Activated CD4-positive, alpha-beta T cell treated with anti-CD3 and anti-CD28 coated beads, Interleukin-2, Interleukin-6, amounts not matched to agents 100 ng/mL and 50 ng/mL, durations not matched to agents 16 hours and 8 hours (primary cell): ENCODE results near the gene MLC1.
"Not testable (repeated sequence)": the region's sequence is repeated elsewhere in the genome, so short reads cannot be mapped to it uniquely, and the experiment has no call there.

ENCODE experiments used
- DNase-seq: peaks from one replicate; pipeline ENCODE4 v3.0.0-alpha.2; 2020

Gene MLC1

DNA sequence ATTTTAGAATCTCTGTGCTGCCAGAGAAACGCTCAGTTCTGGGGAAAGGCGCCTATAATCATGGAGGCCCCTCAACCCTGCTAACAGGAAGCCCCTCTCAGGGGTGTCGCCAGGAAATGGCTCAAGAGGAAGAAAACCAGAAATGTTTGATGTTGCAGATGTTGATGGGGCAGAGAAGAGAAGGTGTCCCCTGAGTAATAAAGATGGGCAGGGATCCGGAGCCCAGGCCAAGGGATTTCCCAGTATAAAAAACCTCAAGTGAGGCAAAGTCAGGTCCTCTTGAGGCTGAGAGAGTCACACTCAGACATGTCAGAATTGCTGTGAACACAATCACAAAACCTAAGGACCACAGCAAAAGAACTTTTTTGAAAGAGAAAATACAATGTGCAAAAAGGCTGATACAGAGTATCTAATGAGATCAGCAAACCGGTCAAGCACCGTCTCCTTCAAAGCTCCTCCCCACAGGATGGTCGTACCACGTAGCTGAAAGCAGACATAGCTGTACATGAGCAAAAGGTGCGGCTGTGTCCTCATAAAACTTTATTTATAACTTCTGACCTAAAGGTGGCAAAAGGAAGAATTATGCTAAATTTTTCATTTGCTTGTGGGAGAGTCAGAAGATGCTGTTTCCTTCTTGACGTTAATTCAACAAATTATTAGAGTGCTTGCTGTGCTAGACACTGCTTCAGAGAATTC is 16.8 kb upstream of the MLC1 start:
- DNase-seq = no peak

DNA sequence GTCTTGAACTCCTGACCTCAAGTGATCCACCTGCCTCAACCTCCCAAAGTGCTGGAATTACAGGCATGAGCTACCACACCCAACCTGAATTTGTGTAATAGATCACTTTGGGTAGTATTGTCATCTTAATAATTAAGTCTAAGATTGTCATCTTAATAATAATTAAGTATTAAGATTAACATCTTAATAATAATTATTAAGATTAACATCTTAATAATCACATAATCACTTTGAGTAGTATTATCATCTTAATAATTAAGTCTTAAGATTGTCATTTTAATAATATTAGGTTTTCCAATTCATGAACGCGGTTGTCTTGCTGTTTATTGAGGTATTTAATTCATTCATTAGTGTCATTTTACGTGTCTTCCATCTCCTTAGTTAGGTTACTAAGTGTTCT is 12.8 kb upstream of the MLC1 start:
- DNase-seq = no peak

DNA sequence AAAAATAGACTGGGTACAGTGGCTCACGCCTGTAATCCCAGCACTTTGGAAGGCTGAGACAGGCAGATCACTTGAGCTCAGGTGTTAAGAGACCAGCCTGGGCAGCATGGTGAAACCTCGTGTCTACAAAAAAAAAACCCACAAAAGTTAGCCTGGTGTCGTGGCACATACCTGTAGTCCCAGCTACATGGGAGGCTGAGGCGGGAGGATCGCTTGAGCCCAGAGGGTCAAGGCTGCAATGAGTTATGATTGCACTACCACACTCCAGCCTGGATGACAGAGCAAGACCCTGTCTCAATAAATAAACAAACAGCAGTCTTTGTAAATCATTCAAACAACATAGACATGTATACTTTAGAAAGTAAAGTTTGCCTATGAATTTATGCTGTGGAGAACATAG is 7.1 kb upstream of the MLC1 start:
- DNase-seq = no peak

DNA sequence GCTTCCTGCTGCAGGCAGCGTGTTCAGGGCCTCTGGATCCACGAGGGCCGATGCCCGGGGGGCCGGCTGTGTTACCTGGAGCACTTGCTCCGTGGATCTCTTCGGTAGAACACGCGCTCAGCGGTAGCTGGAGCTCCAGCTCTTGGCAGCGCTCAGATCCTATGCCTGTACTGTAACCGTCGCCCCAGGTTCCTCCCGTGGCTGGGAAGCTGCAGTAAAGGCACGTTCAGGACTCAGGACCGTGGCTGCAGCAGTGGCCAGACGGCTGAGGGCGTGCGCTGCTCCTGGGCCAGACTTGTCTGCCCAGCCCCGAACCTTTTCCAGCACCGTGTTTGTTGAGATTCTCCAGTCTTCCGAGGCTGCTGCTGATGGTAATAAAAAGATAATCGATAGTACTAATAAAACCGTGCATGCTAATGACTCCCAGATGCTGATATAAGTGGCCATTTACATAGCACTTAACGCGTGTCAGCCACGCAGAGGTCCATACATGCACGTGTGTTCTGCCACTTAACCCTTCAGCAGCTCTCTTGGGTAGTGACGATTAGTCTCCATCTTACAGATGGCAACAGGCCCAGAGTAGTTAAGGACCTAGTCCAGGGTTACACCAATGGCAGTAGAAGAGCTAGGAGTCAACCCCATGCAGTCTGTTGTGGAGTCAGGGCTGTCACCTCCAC is 6.0 kb upstream of the MLC1 start:
- no peak for DNase-seq

DNA sequence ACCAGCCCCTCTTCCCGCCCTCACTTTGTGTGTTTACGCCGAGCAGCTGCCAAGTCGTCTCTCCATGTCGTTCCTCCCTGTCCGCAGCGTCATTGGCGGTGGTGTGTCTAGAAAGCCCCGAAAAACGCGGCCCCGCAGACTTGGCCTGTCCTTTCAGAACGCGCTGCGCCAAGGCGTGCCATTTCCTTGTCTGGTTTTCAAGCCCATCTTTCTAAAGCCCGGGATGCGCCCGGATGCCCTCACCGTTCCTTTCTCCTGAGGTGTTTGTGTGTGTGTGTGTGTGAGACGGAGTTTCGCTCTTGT is 5.1 kb upstream of the MLC1 start:
- DNase-seq = no peak

DNA sequence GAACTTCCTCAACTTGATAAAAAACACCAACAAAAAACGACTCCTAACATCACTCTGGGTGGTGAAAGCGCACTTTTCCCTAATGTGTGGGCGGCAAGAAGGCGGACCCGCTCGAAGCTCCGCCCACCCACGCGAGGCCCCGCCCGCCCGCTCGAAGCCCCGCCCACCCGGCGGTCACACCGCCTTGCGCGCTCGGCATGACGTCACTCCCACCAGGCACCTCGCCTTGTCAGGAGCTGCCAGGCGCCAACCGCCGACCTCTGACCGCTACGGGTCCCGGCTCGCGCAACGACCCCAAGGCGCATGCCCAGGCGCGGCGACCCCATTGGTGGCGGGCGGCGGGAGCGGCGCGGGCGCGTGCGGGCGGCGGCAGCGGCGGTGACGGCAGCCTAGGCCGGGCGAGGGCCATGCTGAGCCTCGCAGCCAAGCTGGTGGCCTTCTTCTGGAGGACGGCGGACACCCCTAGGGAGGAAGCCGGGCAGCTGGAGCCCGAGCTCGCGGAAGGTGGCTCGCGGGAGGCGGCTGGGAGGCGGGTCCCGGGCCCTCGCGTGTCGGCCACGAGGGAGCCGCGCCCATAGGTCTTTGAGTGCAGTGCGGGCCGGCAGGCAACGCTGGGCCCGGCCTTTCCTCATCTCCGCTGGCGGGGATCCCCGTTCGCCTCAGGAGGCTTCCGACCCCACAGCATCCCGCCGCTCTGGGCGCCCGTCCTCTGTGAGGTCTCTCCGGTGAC is 4.6 kb upstream of the MLC1 start, which contains the start of gene MOV10L1:
Gene MOV10L1 (plus strand): TSS at position 325 of the 730 bp plus-strand sequence. CDS start 83 bp downstream, at position 408.
- peak; percentile 10 for DNase-seq

DNA sequence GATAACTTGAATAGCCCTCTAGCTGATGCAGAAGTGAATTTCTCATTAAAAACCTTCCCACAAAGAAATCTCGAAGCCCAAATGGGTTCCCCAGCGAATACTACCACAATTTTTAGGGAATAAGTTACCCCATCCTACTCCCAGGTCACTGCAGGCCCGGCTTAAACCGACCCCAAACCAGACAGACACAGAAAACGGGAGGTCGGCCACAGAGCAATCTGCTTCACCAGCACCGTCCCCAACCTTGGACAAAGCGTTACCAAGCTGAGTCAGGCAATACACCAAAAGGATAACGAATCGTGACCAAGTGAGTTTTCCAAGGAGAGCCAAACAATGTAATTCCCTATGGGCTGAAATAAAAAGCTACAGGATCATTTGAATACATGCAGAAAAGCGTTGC is 4.0 kb upstream of the MLC1 start:
- DNase-seq = no peak

DNA sequence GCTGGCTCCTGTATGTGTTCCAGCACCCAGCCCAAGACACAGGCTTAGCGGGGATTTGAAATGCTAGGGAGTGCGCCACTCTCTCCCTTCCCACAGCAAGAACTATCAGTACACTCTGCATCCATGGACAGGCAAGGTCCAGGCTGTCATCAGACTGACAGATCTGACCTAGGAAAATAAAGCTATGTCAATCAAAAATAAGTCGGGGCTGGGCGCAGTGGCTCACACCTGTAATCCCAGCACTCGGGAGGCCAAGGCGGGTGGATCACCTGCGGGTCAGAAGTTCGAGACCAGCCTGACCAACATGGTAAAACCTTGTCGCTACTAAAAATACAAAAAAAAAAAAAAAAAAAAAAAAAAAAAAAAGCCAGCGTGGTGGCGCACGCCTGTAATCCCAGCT is 2.9 kb upstream of the MLC1 start:
- no peak for DNase-seq

DNA sequence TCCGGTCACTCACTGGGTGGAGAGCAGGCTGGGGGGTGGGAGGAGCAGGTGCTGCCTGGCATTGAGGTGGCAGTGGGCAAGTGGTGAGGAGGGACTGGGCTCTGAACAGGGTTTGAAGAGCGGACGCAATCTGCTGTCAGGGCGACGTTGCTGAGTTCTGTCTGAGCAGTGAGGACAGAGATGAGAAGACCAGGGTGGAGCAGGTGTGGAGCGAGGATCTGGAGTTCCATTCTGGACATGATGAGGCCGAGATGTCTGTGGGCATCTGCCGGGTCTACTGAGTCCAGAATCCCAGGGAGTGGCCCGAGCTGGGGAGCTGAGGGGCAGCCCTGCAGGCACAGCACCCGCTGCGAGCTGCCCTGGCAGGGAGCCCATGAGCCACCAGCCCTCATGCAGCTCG is 2.4 kb upstream of the MLC1 start:
- DNase-seq = no peak

DNA sequence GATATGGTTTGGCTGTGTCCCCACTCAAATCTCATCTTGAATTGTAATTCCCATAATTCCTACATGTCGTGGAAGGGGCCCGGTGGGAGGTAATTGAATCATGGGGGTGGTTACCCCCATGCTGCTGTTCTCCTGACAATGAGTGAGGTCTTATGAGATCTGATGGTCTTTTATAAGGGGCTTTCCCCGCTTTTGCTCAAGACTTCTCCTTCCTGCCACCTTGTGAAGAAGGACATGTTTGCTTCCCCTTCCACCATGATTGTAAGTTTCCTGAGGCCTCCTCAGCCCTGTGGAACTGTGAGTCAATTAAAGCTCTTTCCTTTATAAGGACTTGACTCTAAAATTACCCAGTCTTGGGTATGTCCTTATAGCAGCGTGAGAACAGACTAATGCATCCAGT is 1.7 kb upstream of the MLC1 start:
- DNase-seq = not testable (repeated sequence)

DNA sequence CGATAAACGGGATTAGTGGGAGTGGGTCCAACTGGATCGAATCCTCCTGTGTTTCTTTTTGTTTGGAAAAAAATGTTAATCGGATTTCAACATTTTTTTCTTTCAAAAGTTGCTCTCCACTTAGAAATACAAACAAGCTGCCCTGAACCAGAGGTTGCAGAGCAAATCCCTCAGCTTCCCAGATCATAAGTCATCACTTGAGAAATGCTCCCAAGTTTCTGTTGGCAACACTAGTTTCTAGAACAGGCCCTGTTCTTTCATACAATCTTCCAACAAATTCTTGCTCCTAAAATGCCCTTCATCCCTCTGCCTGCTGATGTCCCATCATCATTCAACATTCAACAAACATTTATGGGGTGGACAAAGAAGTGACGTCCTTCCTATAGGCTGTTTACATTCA is 1.3 kb upstream of the MLC1 start:
- no peak for DNase-seq

DNA sequence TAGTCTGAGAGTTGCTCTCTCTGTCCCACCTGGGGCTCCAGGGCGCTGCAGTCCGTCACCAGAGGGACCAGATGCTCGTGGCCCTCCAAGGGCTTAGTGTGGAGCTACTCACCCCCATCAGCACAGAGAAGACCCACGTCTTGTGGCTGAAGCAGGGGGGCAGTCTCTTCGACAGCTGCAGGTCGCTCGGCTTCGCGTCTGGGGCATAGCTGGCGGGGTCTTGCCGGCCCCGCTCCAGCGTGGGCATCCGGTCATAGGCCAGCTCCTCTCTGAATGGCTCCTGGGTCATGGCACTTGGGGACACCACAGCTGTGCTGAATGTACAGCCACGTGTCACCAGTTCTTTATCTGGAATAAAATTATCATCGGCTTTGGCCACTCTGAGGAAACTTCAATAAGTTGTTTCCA is 608 bp downstream of the MLC1 start:
- DNase-seq = no peak

DNA sequence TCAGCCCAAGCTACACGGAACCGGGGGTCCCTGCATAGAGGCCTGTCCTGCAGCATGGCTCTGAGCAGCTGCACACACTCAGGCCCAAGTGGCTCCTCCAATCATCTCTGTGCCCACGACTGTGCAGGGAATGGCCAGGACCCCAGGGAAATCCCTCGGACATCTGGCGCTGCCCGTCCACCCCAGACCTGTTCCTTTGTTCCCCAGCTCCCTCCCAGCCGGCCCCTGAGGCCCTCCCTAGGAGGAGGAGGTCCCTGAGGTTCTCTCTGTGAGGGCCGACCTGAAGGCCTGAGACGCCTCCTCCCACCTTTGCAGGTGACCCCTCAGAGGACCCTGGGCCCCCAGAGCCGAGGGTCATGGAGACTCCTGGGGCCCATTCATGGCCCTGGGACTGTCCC is 1.1 kb downstream of the MLC1 start:
- no peak for DNase-seq

DNA sequence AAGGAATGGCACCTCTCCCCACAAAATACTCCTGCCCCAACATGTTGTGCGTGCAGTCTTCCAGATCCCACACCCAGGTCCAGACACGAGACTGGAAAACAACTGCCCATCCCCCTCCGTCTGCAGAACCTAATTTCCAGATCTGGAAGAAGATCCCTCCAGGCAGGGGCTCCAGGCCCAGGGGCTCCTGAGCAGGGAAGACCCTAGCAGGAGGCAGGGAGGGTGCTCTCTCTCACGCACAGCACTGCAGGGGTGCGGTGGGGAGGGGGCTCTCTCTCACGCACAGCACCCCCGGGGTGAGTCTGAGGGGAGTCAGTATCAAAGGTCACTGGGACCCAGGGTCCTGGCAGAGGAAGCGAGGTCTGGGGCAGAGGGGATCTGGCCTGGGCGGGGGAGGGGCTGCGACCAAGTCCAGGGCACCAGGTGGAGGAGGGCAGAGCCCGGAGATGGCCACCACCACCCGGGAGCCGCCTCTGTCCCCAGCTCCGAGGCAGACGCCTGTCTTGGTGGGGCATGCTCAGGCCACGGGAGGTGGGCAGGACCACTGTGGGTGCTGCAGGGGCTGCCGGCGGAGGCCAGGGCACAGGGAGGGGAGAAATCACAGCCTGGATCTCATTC is 1.7 kb downstream of the MLC1 start:
- no peak for DNase-seq

DNA sequence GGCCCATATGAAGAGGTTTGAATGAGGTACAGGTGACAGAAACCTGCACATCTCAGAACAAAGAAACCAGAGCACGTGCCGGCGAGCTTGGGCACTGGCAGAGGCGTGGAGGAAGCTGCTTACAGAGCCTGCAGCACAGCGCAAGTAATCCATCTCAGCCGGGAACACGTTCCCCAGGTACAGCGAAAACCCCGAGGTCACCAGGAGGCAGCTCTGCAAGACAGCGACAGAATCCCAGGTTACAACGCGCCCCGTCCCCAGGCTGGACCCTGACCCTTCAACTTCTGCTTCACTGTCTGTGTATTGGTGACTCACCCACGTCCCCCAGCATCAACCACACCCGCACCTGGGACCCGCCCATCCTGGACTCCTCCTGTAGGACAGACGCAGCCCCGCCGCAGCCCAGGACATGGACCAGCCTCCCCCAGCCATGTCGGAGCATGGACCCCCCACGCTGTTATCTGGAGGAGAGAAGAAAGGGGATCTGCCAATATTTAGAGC is 2.2 kb downstream of the MLC1 start:
- DNase-seq = no peak

DNA sequence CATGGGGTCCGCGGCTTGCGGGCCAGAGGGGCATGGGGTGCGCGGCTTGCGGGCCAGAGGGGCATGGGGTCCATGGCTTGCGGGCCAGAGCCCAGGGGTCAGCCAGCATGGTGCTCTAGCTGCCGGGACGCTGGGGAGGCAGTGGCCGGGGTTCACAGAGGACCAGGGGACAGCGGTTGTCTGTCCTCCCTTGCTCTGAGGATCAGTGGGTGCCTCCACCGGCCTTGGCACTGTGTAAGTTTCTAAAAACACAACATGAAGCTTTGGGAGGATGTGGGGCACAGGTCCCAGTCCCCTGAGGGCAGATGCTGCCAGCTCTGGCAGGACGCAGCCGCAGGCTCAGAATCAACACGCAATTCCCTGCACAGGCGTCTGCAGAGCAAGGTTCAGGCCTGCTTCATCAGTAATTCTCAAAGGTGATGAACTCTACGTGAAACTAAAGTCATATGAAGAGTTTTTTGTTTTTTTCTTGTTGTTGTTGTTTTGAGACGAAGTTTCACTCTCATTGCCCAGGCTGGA is 3.0 kb downstream of the MLC1 start:
- DNase-seq = no peak

DNA sequence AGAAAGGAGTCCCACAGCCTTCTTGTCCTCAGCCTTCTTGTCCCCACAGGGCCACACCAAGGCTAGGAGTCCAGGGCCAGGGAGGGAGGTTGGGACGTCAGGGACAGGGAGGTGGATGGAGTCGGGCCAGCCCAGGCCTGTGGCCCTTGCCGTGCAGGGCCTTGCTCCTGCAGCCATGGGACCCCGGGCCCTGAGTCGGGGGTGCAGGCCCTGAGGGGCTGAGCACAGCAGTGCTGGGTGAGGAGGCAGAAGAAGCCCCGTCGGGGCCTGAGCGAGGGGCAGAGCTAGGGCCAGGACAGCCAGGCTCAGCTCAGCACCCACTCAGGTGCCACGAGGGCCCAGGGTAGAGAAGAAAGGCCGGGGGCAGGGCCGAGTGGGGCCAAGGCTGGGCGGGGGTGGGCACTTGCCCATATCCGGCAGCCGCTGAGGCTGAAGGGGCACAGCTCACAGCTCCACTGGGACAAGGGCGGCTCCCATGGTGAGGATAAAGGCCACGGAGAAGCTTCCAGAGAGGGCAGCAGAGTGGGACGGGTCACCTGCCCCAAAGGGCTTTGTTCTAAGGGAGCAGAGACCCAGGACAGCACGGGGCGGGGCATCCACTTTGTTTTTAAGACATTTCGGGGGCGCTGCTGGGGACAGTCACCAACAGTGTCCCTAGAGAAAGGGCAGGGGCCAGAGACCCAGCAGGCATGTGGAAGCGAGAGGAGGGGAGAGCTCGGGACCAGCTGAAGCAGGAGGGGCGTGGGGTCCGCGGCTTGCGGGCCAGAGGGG is 3.6 kb downstream of the MLC1 start:
- DNase-seq = no peak

DNA sequence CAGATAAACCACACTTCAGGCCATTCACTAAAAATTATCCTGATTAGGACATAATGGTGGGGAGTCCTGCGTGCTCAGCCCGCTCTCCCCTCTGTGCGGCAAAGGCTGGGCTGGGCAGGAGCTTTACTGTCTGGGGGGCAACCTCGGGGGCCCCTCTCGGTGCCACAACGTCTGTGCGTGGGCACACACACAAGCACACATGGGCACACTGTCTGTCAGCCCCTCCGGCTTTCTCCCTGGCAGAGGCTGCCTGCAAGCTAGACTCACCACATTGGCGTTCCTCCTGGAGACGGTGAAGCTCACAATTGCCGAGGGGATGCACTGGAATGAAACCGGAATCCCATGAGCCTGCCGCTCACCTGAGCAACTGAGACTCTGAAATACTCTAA is 5.2 kb downstream of the MLC1 start:
- no peak for DNase-seq

DNA sequence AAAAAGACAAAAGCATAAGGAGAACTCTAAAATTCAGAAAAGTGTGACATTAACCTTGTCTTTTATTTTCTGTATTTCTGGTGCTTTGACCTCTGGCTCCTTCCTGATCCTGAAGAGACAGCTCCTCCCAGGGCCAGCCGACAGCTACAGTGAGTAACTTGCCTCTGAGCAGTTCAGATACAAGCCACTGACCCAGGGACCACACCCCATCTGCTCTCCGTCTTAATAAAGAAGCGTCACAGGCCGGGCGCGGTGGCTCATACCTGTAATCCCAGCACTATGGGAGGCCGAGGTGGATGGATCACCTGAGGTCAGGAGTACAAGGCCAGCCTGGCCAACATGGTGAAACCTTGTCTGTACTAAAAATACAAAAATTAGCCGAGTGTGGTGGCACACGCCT is 6.5 kb downstream of the MLC1 start:
- DNase-seq = no peak

DNA sequence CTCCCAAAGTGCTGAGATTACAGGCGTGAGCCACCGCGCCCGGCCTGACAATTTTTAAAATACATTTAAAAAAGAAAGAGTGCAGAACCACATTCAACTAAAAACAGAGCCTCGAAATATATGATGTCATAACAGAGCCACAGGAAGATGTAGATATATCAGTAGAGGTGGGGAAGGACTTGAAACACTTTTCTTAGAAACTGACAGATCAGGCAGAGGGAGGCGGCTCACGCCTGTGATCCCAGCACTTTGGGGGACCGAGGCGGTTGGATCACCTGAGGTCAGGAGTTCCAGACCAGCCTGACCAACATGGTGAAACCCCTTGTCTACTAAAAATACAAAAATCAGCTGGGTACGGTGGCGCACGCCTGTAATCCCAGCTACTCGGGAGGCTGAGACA is 7.0 kb downstream of the MLC1 start:
- DNase-seq = no peak

DNA sequence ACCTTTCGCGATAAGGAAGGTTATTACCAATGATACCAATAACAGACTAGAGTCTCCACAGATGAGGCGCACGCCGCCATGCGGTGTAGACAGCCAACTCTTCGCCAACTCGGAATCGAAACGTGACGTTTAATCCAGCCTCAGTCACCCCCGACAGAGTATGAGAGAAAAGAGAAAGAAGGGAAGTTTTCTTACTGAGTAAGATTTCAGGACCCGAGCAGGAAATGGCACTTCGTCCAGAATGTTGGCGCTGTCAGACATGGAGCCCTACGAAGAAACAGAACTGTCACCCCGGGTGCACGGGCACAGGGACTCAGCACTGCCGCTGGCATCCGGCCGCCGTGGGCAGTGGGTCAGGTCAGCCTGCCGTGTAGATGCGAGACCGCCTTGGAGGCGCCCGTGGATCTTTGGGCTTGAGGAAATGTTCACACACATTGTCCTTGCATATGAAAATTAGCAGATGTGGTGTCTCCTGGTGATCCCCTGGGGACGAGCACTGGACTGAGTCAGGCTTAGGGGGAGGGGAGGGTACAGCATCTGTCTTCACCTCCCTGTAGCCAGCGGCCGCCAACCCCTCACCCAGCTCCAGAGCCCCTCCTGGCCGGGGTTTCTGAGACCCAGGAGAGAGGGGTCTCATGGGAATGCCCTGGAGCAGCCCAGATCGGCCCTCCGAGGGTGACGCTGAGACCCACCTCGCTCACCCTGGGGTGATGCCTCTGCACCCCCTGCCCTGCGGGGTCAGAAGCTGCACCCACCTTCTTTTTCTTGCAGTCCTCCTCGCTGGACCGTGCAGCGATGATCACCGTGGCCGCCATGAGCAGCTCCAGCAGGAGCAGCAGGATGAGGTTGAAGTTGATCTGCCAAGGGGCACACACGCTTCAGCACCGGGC is 8.3 kb downstream of the MLC1 start:
- DNase-seq = no peak
